ENCODE data around the gene GPHA2.

GPHA2 gene

DNA sequence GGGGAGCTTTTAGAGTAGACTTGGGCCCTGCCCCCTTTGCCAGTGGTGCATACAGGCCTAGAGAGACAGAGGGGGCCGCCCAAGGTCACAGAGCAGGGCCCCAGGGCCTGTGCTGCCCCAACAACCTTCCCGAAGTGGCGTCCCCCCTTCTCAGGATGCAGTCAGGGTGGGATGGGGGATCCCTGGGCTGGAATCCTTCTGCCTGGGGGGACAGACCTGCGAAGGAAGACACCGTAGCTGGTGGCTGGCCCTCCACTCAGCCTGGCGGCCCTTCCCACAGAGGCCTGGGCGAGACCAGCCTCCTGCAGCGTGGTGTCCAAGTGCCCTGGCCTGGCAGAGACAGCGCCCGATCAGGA, 42.9 kb downstream of the GPHA2 start:
- no peak overlapping the region for H3K4me3 ChIP-seq (ENCODE audit: low read depth, low read length)
- TF ChIP-seq, protein P1, sequence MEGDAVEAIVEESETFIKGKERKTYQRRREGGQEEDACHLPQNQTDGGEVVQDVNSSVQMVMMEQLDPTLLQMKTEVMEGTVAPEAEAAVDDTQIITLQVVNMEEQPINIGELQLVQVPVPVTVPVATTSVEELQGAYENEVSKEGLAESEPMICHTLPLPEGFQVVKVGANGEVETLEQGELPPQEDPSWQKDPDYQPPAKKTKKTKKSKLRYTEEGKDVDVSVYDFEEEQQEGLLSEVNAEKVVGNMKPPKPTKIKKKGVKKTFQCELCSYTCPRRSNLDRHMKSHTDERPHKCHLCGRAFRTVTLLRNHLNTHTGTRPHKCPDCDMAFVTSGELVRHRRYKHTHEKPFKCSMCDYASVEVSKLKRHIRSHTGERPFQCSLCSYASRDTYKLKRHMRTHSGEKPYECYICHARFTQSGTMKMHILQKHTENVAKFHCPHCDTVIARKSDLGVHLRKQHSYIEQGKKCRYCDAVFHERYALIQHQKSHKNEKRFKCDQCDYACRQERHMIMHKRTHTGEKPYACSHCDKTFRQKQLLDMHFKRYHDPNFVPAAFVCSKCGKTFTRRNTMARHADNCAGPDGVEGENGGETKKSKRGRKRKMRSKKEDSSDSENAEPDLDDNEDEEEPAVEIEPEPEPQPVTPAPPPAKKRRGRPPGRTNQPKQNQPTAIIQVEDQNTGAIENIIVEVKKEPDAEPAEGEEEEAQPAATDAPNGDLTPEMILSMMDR (IDR thresholded peaks at IDR 0.05; ENCODE audit: control insufficient read depth, extremely low read depth, insufficient read depth), result no peak
- DNase-seq (ENCODE audit: low read depth), result no peak

GRCh38 chr11:64892411-64892831, 43.3 kb downstream of the GPHA2 start:
- TF ChIP-seq, protein P1 (IDR thresholded peaks at IDR 0.05; ENCODE audit: control insufficient read depth, extremely low read depth, insufficient read depth), result no peak
- H3K4me3 ChIP-seq (ENCODE audit: low read depth, low read length), result no peak overlapping the region
- DNase-seq (ENCODE audit: low read depth), result no peak

DNA sequence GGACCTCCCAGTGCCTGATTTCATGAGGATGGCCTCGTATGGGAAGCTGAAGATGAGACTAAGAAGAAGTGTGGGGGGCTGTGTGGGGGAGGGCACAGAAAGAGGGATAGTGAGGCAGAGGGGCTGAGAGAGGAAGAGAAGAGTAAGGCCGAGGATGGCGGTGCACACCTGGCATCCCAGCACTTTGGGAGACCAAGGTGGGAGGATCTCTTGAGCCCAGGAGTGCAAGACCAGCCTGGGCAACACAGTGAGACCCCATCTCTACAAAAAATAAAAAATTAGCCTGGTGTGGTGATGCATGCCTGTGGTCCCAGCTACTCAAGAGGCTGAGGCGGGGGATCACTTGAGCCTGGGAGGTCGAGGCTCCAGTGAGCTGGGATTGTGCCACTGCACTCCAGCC, 43.8 kb downstream of the GPHA2 start:
- no peak for DNase-seq (ENCODE audit: low read depth)
- TF ChIP-seq, protein P1 (IDR thresholded peaks at IDR 0.05; ENCODE audit: control insufficient read depth, extremely low read depth, insufficient read depth), result no peak
- H3K4me3 ChIP-seq (ENCODE audit: low read depth, low read length), result no peak overlapping the region

GRCh38 chr11:64891215-64891848, 44.4 kb downstream of the GPHA2 start:
- no peak for DNase-seq (ENCODE audit: low read depth)
- TF ChIP-seq, protein P1 (IDR thresholded peaks at IDR 0.05; ENCODE audit: control insufficient read depth, extremely low read depth, insufficient read depth), result no peak
- no peak overlapping the region for H3K4me3 ChIP-seq (ENCODE audit: low read depth, low read length)

GRCh38 chr11:64890522-64890939, 45.2 kb downstream of the GPHA2 start:
- TF ChIP-seq, protein P1 (IDR thresholded peaks at IDR 0.05; ENCODE audit: control insufficient read depth, extremely low read depth, insufficient read depth), result no peak
- DNase-seq (ENCODE audit: low read depth), result no peak
- H3K4me3 ChIP-seq (ENCODE audit: low read depth, low read length), result no peak overlapping the region

DNA sequence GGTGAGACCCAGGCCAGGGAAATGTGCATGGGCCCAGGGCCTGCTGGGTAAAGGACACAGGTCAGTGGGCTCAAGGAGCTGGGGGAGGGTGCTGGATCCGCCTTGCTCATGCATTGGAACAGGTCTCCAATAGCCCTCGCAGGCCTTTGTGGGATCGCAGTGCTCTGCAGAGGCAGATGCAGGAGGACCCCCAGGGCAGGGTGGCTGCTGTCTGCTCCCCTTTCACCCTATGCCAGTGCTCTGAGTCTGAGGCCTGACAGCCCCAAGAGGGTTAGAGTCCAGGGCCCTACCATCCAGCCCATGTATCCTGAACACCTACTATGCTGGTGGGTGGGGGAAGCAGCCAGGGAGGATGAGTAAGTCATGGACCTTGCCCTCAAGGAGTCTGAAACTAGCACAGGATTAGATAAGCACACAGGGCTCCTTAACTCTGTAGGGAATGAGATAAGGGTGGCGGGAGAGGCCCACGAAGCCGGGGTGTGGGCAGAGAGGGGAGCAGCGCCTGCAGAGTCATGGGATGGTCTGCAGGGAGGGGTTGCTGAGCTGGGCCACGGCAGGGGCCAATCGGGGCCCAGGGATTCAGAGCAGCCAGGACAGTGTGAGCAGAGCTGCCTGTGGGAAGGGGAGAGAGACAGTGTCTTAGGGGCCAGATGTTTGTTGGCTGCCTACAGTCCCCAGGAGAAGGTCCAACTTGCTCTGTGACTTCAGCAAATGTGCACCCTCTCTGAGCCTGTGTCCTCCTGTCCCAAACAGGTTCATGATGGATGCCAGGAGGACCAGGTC, 46.8 kb downstream of the GPHA2 start:
- TF ChIP-seq, protein P1 (IDR thresholded peaks at IDR 0.05; ENCODE audit: control insufficient read depth, extremely low read depth, insufficient read depth), result no peak
- no peak for DNase-seq (ENCODE audit: low read depth)
- H3K4me3 ChIP-seq (ENCODE audit: low read depth, low read length), result no peak overlapping the region

Data from LNCaP clone FGC (cell line).